Measurements from ENCODE around the gene E2F8. TPM values are rescaled to one million over a fixed set of nuclear protein-coding genes. Genes with fewer than 3 reads are reported as not detected.

The E2F8 gene
- total and polyA plus RNA-seq, 7 experiments from 2014 or later, result 0.17 to 25.4 TPM; not detected in 5

DNA sequence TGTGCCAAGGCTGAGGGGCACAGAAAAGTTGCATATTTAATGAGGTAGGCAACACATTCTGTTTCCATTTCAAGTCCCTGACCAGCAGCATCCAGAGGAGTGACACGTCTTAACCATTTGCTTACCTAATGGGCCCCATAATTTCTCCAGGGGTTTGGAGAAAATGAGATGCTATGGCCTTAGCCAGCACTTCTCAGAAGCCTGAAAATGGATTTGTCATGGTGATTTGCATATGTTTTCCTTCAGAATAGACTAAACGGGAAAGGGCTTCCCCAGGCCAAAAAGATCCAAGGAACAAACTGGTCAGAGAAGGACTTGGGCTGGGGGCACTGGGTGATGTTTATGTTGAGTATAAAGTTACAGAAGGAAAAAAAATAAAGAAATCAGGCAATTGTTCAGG, 55.7 kb downstream of the E2F8 start:
- Histone ChIP-seq H3K4me3 (ENCODE audit: low read length) (no peak overlapping the region), H3K36me3 (ENCODE audit: control insufficient read depth in 2 of 3, insufficient read depth in 3 of 3, low read length in 3 of 3) (no peaks in the 10 kb centered on the region), H3K4me1 (ENCODE audit: control insufficient read depth in 2 of 2, insufficient read depth in 2 of 2, low read length in 2 of 2) (no peaks in the 10 kb centered on the region), H3K9me3 (ENCODE audit: control insufficient read depth in 2 of 3, low read length in 3 of 3) (no peaks in the 10 kb centered on the region), H3K27me3 (ENCODE audit: control insufficient read depth in 2 of 2, insufficient read depth in 2 of 2, low read length in 2 of 2) (no peaks in the 10 kb centered on the region), H3K27ac (ENCODE audit: low read depth, low read length) (no peak overlapping the region)
- H3K4me3 Mint-ChIP-seq, result no peak overlapping the region
- H3K9me3 Mint-ChIP-seq, result no peaks in the 10 kb centered on the region
- CTCF ChIA-PET, result no interaction called here
- POLR2A ChIA-PET, result no interaction called here
- no peak for DNase-seq
- intact Hi-C loops (cut with micrococcal nuclease), result no loop called here
- peaks cover 0 to 9% (median 0%) of the 10 kb centered on the region in 5 donors for H3K36me3 Mint-ChIP-seq
- H3K27me3 Mint-ChIP-seq, result no peaks in the 10 kb centered on the region
- H3K4me1 Mint-ChIP-seq, result no peaks in the 10 kb centered on the region
- no peak for ATAC-seq
- no peak overlapping the region for H3K27ac Mint-ChIP-seq

DNA sequence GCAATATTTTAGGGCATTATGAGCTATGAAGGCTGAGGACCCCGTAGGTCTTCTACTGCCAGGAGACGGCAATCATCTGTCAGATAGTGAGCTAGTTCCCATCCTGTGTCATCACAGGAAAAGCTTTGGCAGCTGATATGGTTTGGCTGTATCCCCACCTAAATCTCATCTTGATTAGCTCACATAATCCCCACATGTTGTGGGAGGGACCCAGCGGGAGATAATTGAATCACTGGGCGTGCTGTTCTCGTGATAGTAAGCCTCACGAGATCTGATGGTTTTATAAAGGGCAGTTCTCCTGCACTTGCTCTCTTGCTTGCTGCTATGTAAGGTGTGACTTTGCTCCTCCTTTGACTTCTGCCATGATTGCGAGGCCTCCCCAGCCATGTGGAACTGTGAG, 57.1 kb downstream of the E2F8 start:
- H3K4me1 ChIP-seq (ENCODE audit: control insufficient read depth in 2 of 2, insufficient read depth in 2 of 2, low read length in 2 of 2), result no peaks in the 10 kb centered on the region
- intact Hi-C loops (cut with micrococcal nuclease), result no loop called here
- ATAC-seq (no peak), DNase-seq (no peak)
- Mint-ChIP-seq H3K9me3 (peaks cover 0 to under 1% (median 0%) of the 10 kb centered on the region in 11 donors), H3K4me3 (no peak overlapping the region), H3K36me3 (peaks cover 0 to 9% (median 0%) of the 10 kb centered on the region in 5 donors), H3K27me3 (no peaks in the 10 kb centered on the region), H3K27ac (no peak overlapping the region), H3K4me1 (no peaks in the 10 kb centered on the region)
- ChIA-PET CTCF (no interaction called here), POLR2A (no interaction called here)
- H3K36me3 ChIP-seq (ENCODE audit: control insufficient read depth in 2 of 3, insufficient read depth in 3 of 3, low read length in 3 of 3), result no peaks in the 10 kb centered on the region
- no peaks in the 10 kb centered on the region for H3K9me3 ChIP-seq (ENCODE audit: control insufficient read depth in 2 of 3, low read length in 3 of 3)
- H3K27ac ChIP-seq (ENCODE audit: low read depth, low read length), result no peak overlapping the region
- H3K27me3 ChIP-seq (ENCODE audit: control insufficient read depth in 2 of 2, insufficient read depth in 2 of 2, low read length in 2 of 2), result no peaks in the 10 kb centered on the region
- no peak overlapping the region for H3K4me3 ChIP-seq (ENCODE audit: low read length)

GRCh38 chr11:19181531-19182261, 59.0 kb downstream of the E2F8 start:
- peaks cover 0 to 5% (median 0%) of the 10 kb centered on the region in 11 donors for H3K9me3 Mint-ChIP-seq
- Histone ChIP-seq H3K9me3 (ENCODE audit: control insufficient read depth in 2 of 3, low read length in 3 of 3) (no peaks in the 10 kb centered on the region), H3K27ac (ENCODE audit: low read depth, low read length) (no peak overlapping the region), H3K27me3 (ENCODE audit: control insufficient read depth in 2 of 2, insufficient read depth in 2 of 2, low read length in 2 of 2) (no peaks in the 10 kb centered on the region), H3K4me1 (ENCODE audit: control insufficient read depth in 2 of 2, insufficient read depth in 2 of 2, low read length in 2 of 2) (no peaks in the 10 kb centered on the region), H3K36me3 (ENCODE audit: control insufficient read depth in 2 of 3, insufficient read depth in 3 of 3, low read length in 3 of 3) (no peaks in the 10 kb centered on the region), H3K4me3 (ENCODE audit: low read length) (no peak overlapping the region)
- ATAC-seq, result no peak
- H3K4me3 Mint-ChIP-seq, result no peak overlapping the region
- no peak overlapping the region for H3K27ac Mint-ChIP-seq
- H3K4me1 Mint-ChIP-seq, result no peaks in the 10 kb centered on the region
- no peaks in the 10 kb centered on the region for H3K27me3 Mint-ChIP-seq
- ChIA-PET CTCF (no interaction called here), POLR2A (interaction anchor here (1.1 kb wide), 1 partner anchor 11 kb away, joined by 3 read pairs; no protein-coding TSS in a partner anchor)
- DNase-seq, result no peak
- intact Hi-C loops (cut with micrococcal nuclease), result no loop called here
- peaks cover 0 to 9% (median 6%) of the 10 kb centered on the region in 5 donors for H3K36me3 Mint-ChIP-seq

GRCh38 chr11:19176629-19177186, 64.0 kb downstream of the E2F8 start:
- DNase-seq (no peak), ATAC-seq (no peak)
- CTCF ChIA-PET, result no interaction called here
- Histone ChIP-seq H3K4me3 (ENCODE audit: low read length) (no peak overlapping the region), H3K27me3 (ENCODE audit: control insufficient read depth in 2 of 2, insufficient read depth in 2 of 2, low read length in 2 of 2) (no peaks in the 10 kb centered on the region), H3K4me1 (ENCODE audit: control insufficient read depth in 2 of 2, insufficient read depth in 2 of 2, low read length in 2 of 2) (no peaks in the 10 kb centered on the region), H3K36me3 (ENCODE audit: control insufficient read depth in 2 of 3, insufficient read depth in 3 of 3, low read length in 3 of 3) (peaks cover 0 to 31% (median 7%) of the 10 kb centered on the region in 3 experiments), H3K9me3 (ENCODE audit: control insufficient read depth in 2 of 3, low read length in 3 of 3) (no peaks in the 10 kb centered on the region), H3K27ac (ENCODE audit: low read depth, low read length) (no peak overlapping the region)
- Mint-ChIP-seq H3K36me3 (peaks cover 17 to 46% (median 23%) of the 10 kb centered on the region in 5 donors), H3K9me3 (peaks cover 0 to 5% (median 0%) of the 10 kb centered on the region in 11 donors), H3K4me3 (no peak overlapping the region), H3K27me3 (no peaks in the 10 kb centered on the region), H3K4me1 (no peaks in the 10 kb centered on the region), H3K27ac (peak overlapping the region in 2 of 9 donors; percentile 20 to 35)
- POLR2A ChIA-PET, result no interaction called here
- intact Hi-C loops (cut with micrococcal nuclease), result loop anchor here in 1 of 2 donors (10.0 kb wide), 1 partner anchor 58 kb away; no protein-coding TSS in a partner anchor

Other genes starting within 250 kb of the E2F8 start
- gene MRGPRX2, start 180.2 kb downstream of the E2F8 start, total RNA-seq, result under 1 TPM in 1 of 5 experiments, not detected in 4; 0.17 TPM
- gene MRGPRX2, start 180.2 kb downstream of the E2F8 start, polyA plus RNA-seq, result not detected
- gene ZDHHC13, start 123.8 kb downstream of the E2F8 start, total RNA-seq, result 10 to 100 TPM in 4 of 5 experiments, 1 to 10 TPM in 1; 9.3 to 21.3 (median 14.2) TPM
- gene ZDHHC13, start 123.8 kb downstream of the E2F8 start, polyA plus RNA-seq, result 1 to 10 TPM; 6.8 to 9.6 TPM
- gene CSRP3, start 39.0 kb downstream of the E2F8 start, total RNA-seq, result not detected
- gene CSRP3, start 39.0 kb downstream of the E2F8 start, polyA plus RNA-seq, result not detected

All from naive thymus-derived CD4-positive, alpha-beta T cell (primary cell).